ENCODE data around the gene MARCKS.

MARCKS gene

DNA sequence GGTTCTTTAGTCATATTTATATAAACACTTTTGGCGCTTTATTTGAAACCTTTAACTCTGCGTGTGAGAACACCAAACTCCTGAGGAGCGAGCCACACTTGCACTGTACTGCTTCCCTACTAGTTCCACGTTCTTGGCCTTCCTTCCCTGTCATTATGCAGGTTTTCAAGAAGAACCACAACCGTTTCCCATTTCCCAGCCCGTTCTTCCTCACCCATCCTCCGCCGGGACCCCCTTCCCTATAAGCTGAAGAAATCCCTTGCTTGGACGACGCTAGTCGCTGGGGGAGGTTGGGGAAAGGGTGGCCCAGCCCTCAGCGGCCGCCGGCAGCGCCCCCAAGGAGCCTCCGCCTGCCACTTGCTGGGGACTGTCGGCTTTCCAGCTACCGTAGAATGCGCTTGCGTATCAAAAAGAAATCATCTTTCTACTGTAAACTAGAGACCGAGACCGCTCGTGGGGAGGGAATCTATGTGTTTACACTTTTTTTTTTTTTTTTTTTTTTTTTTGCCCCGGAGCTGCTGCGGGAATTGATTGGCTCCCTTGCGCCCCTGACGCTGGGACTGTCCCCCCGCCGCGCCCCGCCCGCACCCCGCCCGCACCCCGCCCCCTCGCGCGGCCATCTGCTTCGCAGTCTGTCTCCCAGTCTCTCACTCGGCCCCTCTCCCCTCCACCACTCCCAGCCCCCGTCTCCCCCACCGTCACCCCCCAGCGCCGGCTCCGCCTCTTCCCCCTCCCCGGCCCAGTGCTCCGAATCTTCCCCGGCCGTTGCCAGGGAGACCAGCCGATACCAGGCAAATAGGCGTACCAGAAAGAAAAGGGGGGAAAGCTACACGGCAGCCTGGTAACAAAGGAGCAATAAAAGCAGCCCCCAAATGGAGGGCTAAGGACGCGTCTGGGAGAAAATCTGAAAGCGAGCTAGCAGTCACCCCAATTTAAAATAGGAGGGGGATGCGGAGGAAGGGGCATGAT is 2.3 kb upstream of the MARCKS start:
- peak overlapping the region; percentile 34 to 93 for H3K4me3 ChIP-seq (ENCODE audit: low read depth in 1 of 2, low read length in 2 of 2)
- H3K36me3 ChIP-seq (ENCODE audit: insufficient read depth, low read length), result no peaks in the 10 kb centered on the region
- no peaks in the 10 kb centered on the region for H3K27me3 ChIP-seq (ENCODE audit: control insufficient read depth in 1 of 2, insufficient read depth in 2 of 2, low read length in 2 of 2)
- no peaks in the 10 kb centered on the region for H3K9me3 ChIP-seq (ENCODE audit: low read length)
- H3K4me1 ChIP-seq (ENCODE audit: insufficient read depth, low read length), result no peaks in the 10 kb centered on the region
- H3K9ac ChIP-seq (ENCODE audit: low read length), result peak overlapping the region; percentile 99
- H3K27ac ChIP-seq (ENCODE audit: low read depth, low read length), result peak overlapping the region; percentile 89

DNA sequence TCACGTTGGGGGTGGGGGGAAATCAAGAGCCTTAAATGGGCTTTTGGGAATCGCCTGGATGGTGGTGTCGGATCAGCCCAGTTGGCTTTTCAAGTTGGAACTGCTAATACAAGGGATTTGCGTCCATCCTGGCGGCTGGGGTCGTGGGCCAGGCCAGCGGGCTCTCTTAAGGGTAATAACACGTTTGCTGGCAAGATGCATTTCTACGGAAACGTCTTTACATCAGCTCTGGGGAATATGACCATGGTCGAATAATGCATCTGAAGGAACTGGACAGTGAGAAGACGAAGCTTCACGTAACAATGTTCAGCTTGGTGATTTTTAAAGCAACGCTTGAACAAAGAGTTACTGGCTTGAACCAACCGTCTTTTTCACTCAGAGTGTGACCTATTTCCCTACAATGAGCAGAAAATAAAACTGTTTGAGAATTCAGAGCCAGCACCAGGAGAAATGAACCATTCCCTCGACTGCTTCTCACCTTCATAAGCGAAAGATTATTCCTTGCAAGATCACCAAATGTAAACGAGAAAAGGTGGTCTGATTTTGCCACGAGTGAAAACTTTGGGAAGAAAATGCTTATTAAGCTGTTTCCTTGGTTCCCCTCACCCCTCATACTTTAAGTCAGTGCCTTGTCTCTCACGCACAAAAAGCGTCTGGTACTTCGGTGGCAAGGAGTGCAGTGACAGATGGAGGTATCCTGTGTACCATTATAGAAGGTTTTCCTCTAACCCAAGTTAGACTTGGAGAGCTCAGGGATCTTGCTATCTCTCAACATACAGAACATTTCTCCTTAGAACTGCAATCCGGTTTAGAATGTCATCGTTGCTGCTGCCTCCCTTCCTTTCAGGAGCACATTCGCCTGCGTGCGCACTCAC is 1.4 kb upstream of the MARCKS start:
- Histone ChIP-seq H3K4me3 (ENCODE audit: low read depth in 1 of 2, low read length in 2 of 2) (peak overlapping the region; percentile 90 to 93), H3K27ac (ENCODE audit: low read depth, low read length) (peak overlapping the region; percentile 89), H3K27me3 (ENCODE audit: control insufficient read depth in 1 of 2, insufficient read depth in 2 of 2, low read length in 2 of 2) (no peaks in the 10 kb centered on the region), H3K9me3 (ENCODE audit: low read length) (no peaks in the 10 kb centered on the region), H3K36me3 (ENCODE audit: insufficient read depth, low read length) (no peaks in the 10 kb centered on the region), H3K9ac (ENCODE audit: low read length) (peak overlapping the region; percentile 99), H3K4me1 (ENCODE audit: insufficient read depth, low read length) (no peaks in the 10 kb centered on the region)

DNA sequence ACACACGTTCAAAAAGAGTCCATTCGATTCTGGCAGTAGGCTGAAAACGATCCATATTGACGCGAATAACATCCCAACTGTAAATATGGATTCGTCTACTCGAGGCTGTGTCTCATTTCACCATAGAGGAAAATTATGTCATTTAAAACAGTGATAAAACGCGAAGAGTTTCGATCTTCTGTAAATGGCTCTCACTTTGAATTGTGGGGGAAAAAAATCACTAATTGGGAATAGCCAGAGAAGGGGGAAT is 845 bp upstream of the MARCKS start:
- Histone ChIP-seq H3K4me3 (ENCODE audit: low read depth in 1 of 2, low read length in 2 of 2) (peak overlapping the region; percentile 90 to 93), H3K9me3 (ENCODE audit: low read length) (no peaks in the 10 kb centered on the region), H3K9ac (ENCODE audit: low read length) (peak overlapping the region; percentile 99), H3K36me3 (ENCODE audit: insufficient read depth, low read length) (no peaks in the 10 kb centered on the region), H3K27ac (ENCODE audit: low read depth, low read length) (peak overlapping the region; percentile 89), H3K4me1 (ENCODE audit: insufficient read depth, low read length) (peaks cover 3% of the 10 kb centered on the region), H3K27me3 (ENCODE audit: control insufficient read depth in 1 of 2, insufficient read depth in 2 of 2, low read length in 2 of 2) (no peaks in the 10 kb centered on the region)

DNA sequence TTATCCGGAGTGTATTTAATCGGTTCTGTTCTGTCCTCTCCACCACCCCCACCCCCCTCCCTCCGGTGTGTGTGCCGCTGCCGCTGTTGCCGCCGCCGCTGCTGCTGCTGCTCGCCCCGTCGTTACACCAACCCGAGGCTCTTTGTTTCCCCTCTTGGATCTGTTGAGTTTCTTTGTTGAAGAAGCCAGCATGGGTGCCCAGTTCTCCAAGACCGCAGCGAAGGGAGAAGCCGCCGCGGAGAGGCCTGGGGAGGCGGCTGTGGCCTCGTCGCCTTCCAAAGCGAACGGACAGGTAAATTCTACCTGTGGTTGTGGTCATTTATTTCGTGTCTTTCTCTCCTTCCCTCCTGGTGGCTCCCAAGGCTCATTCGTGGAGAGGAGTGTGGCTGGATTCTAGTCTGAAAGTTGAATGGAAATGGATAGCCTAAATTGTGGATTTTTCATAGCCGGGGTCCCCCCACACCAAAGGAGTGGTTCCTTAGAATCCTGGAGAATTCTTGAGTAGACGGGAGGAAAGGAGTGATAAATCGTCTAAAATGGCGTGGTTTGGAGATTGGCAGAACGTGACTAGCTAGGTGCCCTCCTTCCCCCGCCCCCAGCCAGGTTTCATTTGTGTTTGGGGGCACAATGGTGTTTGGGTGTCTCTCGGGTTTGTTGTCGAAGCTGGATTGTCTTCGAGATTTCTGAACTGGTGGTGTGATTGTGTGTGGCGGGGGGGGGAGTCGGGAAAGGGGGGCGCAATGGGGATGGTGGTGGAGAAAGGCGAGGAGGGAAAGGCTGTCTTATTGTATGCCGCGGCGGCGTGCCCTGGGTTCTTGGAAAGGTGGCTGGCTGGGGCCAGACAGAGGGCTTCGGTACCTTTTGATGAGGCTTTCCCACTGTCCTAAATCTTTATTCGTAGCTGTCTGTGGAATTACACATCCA is 673 bp downstream of the MARCKS start:
- H3K4me1 ChIP-seq (ENCODE audit: insufficient read depth, low read length), result peaks cover 8% of the 10 kb centered on the region
- H3K27me3 ChIP-seq (ENCODE audit: control insufficient read depth in 1 of 2, insufficient read depth in 2 of 2, low read length in 2 of 2), result no peaks in the 10 kb centered on the region
- no peaks in the 10 kb centered on the region for H3K36me3 ChIP-seq (ENCODE audit: insufficient read depth, low read length)
- peak overlapping the region; percentile 89 for H3K27ac ChIP-seq (ENCODE audit: low read depth, low read length)
- peak overlapping the region; percentile 90 to 93 for H3K4me3 ChIP-seq (ENCODE audit: low read depth in 1 of 2, low read length in 2 of 2)
- H3K9me3 ChIP-seq (ENCODE audit: low read length), result no peaks in the 10 kb centered on the region
- H3K9ac ChIP-seq (ENCODE audit: low read length), result peak overlapping the region; percentile 99

DNA sequence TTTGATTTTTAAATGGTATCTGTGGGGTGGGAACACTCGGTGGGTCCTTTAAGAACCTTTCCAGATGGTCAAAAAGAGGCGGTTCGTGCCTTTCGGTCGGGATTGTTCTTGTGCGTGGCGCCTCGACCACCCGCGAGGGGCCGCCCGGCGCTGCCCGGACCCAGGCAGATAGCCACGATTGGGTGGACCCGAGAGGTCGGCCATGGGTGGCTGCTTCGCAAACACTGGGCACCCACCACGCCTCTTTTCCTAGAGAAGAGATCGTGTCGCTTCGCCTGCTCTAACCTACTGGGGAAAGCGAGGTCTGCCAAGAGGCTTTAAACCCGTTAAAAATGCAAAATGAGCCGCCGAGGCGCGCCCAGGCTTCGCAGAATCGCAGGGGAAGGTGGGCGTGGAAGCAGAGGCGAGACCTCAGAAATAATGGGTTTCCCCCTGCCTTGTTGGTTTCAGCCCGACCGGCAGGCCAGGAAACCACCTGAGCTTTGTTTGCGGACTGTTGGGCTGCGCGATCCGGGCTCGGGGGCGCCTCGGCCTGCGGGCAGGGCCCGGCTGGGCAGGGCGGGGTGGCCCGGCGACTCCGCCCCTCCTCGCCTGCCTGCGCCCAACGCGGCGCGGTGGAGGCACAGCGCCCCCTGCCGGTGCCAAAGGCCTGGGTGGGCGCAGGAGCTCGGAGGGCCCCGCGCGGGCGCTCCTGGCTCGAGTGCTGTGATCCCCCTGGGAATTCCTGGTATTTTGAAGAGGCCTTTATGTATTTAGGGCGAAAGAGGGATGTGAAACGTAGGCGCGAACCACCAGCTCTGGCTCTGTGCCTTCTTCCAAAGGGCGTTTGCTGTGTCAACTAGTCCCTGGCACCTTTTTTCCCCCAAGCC is 1.6 kb downstream of the MARCKS start:
- Histone ChIP-seq H3K9me3 (ENCODE audit: low read length) (no peaks in the 10 kb centered on the region), H3K36me3 (ENCODE audit: insufficient read depth, low read length) (no peaks in the 10 kb centered on the region), H3K4me3 (ENCODE audit: low read depth in 1 of 2, low read length in 2 of 2) (peak overlapping the region; percentile 90 to 93), H3K4me1 (ENCODE audit: insufficient read depth, low read length) (peaks cover 12% of the 10 kb centered on the region), H3K27ac (ENCODE audit: low read depth, low read length) (peak overlapping the region; percentile 89), H3K27me3 (ENCODE audit: control insufficient read depth in 1 of 2, insufficient read depth in 2 of 2, low read length in 2 of 2) (no peaks in the 10 kb centered on the region), H3K9ac (ENCODE audit: low read length) (peak overlapping the region; percentile 99)

DNA sequence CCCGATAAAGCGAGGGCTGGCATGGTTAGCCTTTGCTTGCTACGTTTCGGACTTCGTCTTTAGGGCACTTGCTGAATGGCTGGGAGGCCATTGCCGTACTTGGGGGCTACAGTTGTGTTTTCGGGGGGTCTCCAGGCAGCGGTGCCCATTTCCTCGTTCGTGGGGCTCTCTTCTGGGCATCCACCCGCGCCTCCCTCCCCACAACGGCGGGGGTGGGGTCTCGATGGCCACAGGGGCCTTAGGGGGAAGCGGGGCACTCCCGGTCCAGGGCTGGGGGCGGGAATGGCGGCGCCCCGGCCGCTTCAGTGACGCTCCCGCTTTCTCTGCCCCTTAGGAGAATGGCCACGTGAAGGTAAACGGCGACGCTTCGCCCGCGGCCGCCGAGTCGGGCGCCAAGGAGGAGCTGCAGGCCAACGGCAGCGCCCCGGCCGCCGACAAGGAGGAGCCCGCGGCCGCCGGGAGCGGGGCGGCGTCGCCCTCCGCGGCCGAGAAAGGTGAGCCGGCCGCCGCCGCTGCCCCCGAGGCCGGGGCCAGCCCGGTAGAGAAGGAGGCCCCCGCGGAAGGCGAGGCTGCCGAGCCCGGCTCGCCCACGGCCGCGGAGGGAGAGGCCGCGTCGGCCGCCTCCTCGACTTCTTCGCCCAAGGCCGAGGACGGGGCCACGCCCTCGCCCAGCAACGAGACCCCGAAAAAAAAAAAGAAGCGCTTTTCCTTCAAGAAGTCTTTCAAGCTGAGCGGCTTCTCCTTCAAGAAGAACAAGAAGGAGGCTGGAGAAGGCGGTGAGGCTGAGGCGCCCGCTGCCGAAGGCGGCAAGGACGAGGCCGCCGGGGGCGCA is 2.4 kb downstream of the MARCKS start:
- H3K27ac ChIP-seq (ENCODE audit: low read depth, low read length), result peak overlapping the region; percentile 69
- H3K9me3 ChIP-seq (ENCODE audit: low read length), result no peaks in the 10 kb centered on the region
- no peaks in the 10 kb centered on the region for H3K27me3 ChIP-seq (ENCODE audit: control insufficient read depth in 1 of 2, insufficient read depth in 2 of 2, low read length in 2 of 2)
- peak overlapping the region; percentile 92 for H3K9ac ChIP-seq (ENCODE audit: low read length)
- H3K4me1 ChIP-seq (ENCODE audit: insufficient read depth, low read length), result peaks cover 12% of the 10 kb centered on the region
- peak overlapping the region; percentile 90 to 93 for H3K4me3 ChIP-seq (ENCODE audit: low read depth in 1 of 2, low read length in 2 of 2)
- H3K36me3 ChIP-seq (ENCODE audit: insufficient read depth, low read length), result no peaks in the 10 kb centered on the region

DNA sequence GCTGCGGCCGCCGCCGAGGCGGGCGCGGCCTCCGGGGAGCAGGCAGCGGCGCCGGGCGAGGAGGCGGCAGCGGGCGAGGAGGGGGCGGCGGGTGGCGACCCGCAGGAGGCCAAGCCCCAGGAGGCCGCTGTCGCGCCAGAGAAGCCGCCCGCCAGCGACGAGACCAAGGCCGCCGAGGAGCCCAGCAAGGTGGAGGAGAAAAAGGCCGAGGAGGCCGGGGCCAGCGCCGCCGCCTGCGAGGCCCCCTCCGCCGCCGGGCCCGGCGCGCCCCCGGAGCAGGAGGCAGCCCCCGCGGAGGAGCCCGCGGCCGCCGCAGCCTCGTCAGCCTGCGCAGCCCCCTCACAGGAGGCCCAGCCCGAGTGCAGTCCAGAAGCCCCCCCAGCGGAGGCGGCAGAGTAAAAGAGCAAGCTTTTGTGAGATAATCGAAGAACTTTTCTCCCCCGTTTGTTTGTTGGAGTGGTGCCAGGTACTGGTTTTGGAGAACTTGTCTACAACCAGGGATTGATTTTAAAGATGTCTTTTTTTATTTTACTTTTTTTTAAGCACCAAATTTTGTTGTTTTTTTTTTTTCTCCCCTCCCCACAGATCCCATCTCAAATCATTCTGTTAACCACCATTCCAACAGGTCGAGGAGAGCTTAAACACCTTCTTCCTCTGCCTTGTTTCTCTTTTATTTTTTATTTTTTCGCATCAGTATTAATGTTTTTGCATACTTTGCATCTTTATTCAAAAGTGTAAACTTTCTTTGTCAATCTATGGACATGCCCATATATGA is 3.2 kb downstream of the MARCKS start:
- Histone ChIP-seq H3K27me3 (ENCODE audit: control insufficient read depth in 1 of 2, insufficient read depth in 2 of 2, low read length in 2 of 2) (no peaks in the 10 kb centered on the region), H3K9ac (ENCODE audit: low read length) (no peak overlapping the region), H3K4me1 (ENCODE audit: insufficient read depth, low read length) (peaks cover 12% of the 10 kb centered on the region), H3K9me3 (ENCODE audit: low read length) (no peaks in the 10 kb centered on the region), H3K4me3 (ENCODE audit: low read depth in 1 of 2, low read length in 2 of 2) (peak overlapping the region; percentile 11 to 93), H3K27ac (ENCODE audit: low read depth, low read length) (peak overlapping the region; percentile 59), H3K36me3 (ENCODE audit: insufficient read depth, low read length) (no peaks in the 10 kb centered on the region)

DNA sequence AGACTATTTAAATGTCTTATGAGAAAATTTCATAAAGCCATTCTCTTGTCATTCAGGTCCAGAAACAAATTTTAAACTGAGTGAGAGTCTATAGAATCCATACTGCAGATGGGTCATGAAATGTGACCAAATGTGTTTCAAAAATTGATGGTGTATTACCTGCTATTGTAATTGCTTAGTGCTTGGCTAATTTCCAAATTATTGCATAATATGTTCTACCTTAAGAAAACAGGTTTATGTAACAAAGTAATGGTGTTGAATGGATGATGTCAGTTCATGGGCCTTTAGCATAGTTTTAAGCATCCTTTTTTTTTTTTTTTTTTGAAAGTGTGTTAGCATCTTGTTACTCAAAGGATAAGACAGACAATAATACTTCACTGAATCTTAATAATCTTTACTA is 5.0 kb downstream of the MARCKS start:
- no peak overlapping the region for H3K9ac ChIP-seq (ENCODE audit: low read length)
- no peaks in the 10 kb centered on the region for H3K36me3 ChIP-seq (ENCODE audit: insufficient read depth, low read length)
- H3K27ac ChIP-seq (ENCODE audit: low read depth, low read length), result no peak overlapping the region
- H3K27me3 ChIP-seq (ENCODE audit: control insufficient read depth in 1 of 2, insufficient read depth in 2 of 2, low read length in 2 of 2), result no peaks in the 10 kb centered on the region
- no peaks in the 10 kb centered on the region for H3K9me3 ChIP-seq (ENCODE audit: low read length)
- no peak overlapping the region for H3K4me3 ChIP-seq (ENCODE audit: low read depth in 1 of 2, low read length in 2 of 2)
- peaks cover 12% of the 10 kb centered on the region for H3K4me1 ChIP-seq (ENCODE audit: insufficient read depth, low read length)

DNA sequence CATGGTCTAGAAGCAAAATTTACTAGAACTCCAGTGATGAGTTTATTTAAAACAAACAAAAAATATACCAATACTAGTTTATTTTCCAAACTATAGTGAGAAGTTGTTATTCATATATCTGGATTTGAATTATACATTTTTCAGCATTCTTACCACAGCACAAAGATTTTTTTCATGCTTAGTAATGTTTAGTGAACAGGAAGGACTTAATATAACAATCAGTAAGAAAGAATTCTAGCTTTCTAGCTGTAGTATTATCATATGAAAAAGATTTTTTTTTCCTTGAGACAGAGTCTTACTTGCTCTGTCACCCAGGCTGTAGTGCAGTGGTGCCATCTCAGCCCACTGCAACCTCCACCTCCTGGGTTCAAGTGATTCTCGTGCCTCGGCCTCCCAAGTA is 13.8 kb downstream of the MARCKS start:
- Histone ChIP-seq H3K4me1 (ENCODE audit: insufficient read depth, low read length) (no peaks in the 10 kb centered on the region), H3K9ac (ENCODE audit: low read length) (no peak overlapping the region), H3K9me3 (ENCODE audit: low read length) (no peaks in the 10 kb centered on the region), H3K27me3 (ENCODE audit: control insufficient read depth in 1 of 2, insufficient read depth in 2 of 2, low read length in 2 of 2) (no peaks in the 10 kb centered on the region), H3K36me3 (ENCODE audit: insufficient read depth, low read length) (no peaks in the 10 kb centered on the region), H3K27ac (ENCODE audit: low read depth, low read length) (no peak overlapping the region), H3K4me3 (ENCODE audit: low read depth in 1 of 2, low read length in 2 of 2) (no peak overlapping the region)
